ENCODE measurements around the gene MAN1C1.
A peak's percentile ranks its signal among the peaks of the same experiment; 100 is the strongest.

MAN1C1 gene

GRCh38 chr1:25819491-25820246 lies 203.1 kb downstream of the MAN1C1 start, which contains the start of gene MTFR1L:
Gene MTFR1L, plus strand, starts transcription at chr1:25819954. Its CDS starts 3,151 bp downstream, at chr1:25823105.
- peak; percentile 55 for DNase-seq

DNA sequence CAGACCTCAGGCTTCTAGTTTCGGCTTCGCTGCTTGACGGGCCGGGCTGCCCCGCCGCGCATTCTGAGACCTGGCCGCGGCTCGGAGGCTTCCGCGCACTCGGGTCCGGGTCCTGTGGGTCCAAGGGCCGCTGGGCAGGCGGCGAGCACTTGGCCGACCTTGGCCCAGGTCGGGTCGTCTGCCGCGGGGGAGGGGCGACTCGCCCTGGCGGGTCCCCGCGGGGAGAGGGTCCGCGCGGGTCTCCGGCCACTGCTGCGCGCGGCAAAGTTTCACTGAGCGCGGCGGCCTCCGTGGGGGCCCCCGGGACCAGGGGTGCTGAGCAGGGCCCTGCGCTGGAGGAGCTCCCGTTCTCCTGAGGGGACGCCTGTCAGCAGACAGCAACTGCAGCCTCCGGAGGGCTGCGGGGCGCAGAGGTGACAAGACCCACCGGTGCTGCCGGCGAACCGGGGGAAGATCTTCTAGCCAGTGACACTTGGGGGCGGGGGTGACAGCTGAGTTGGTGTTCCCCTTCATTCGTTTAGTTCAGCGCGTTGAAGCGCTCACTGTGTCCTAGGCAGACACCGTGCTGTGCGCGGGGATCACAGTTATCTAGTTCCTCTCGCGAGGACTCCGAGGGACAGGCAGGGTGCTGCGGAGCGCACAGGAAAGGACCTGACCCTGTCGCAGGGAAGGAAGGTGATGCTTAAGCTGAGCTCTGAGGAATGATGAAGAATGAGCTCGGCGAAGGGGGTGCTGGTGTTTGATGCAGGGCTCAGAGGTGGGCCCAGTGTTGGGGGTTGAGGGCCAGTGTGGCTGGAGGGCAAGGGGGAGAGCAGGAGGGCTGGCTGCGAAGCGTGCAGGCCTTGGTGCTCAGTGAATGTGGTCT lies 203.9 kb downstream of the MAN1C1 start:
- peak; percentile 31 for DNase-seq

- no peak for DNase-seq
These were observed 204.5 kb downstream of the MAN1C1 start for GRCh38 chr1:25821112-25821476.

GRCh38 chr1:25821630-25822091 lies 205.1 kb downstream of the MAN1C1 start:
- no peak for DNase-seq

GRCh38 chr1:25825605-25826004 lies 209.0 kb downstream of the MAN1C1 start:
- no peak for DNase-seq

DNA sequence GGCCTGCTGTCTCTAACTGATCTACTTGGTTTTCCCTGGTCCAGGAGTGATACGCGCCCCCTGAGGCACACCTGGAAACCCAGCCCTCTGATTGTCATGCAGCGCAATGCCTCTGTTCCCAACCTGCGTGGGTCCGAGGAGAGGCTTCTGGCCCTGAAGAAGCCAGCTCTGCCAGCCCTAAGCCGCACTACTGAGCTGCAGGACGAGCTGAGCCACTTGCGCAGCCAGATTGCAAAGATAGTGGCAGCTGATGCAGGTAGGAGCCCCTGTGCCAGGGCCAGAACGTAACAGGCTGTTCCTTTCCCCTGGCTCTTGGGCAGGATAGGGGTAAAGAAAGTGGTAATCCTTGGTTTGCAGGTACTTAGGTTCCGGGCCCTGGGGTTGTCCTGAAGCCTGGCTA lies 210.0 kb downstream of the MAN1C1 start:
- no peak for DNase-seq

- DNase-seq: no peak
These were observed 211.9 kb downstream of the MAN1C1 start for GRCh38 chr1:25828491-25828890.

DNA sequence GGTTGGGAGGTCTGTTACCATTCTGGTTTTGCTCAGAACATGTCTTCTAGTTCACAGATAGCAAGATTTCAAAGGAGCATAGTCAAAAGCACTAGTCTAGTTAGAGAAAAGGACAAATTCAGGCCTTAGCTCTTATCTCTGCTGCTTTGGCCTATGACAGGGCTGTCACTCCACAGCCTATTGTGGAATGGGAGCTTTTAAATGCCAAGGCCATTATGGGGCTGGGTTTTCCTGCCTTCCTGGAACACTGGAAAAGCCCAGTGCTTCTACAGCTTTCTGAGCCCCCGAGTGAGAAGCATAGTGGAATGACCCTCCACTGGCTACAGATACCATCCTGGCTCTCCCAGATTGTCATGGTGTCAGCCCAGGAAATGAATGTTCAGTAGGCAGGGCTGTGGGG lies 212.5 kb downstream of the MAN1C1 start:
- DNase-seq: no peak

GRCh38 chr1:25831569-25832196 lies 215.1 kb downstream of the MAN1C1 start:
- no peak for DNase-seq

- no peak for DNase-seq
These were observed 215.9 kb downstream of the MAN1C1 start for GRCh38 chr1:25832336-25833037.

- no peak for DNase-seq
These were observed 216.6 kb downstream of the MAN1C1 start for GRCh38 chr1:25833158-25833557.

Data from NCI-H446 treated with DMSO at 0.1 percent for 48 hours (cell line).